A673 (cell line): ENCODE data around the gene CYP11A1. TPM values are rescaled to one million over a fixed set of nuclear protein-coding genes. Genes with fewer than 3 reads are reported as not detected.

Source experiments
- Bru-seq: library from RNA; stranded (reverse); fragments of 400-500 nt; gene quantifications from one replicate; lab custom pipeline; 2021; lab: Mats Ljungman, UMichigan
- BruChase-seq, 2 experiments: library from RNA; stranded (reverse); fragments of 400-500 nt; gene quantifications; one replicate each; lab custom pipeline; 2021; lab: Mats Ljungman, UMichigan
- BruUV-seq: library from RNA; stranded (reverse); fragments of 400-500 nt; replicated peaks from 2 replicates; lab custom pipeline; 2021; lab: Mats Ljungman, UMichigan
- CTCF ChIA-PET: fragments of 300-600 bp; sonication (Branson Sonifier 250); formaldehyde crosslinking; loops from one replicate; lab custom pipeline; 2022; ENCODE audit warnings: antibody characterized with exemption; lab: Charles Lee
- POLR2A ChIA-PET: fragments of 300-600 bp; sonication (Branson Sonifier 250); formaldehyde crosslinking; loops from one replicate; lab custom pipeline; 2022; ENCODE audit warnings: antibody characterized with exemption; ENCODE audit not compliant: low non-redundant PET; lab: Charles Lee
- DNase-seq: peaks from one replicate; pipeline ENCODE4 v3.0.0-alpha.2; 2015; ENCODE audit warnings: low spot score
- H3K27ac ChIP-seq: fragments of 200-600 bp; sonication (generic); 2 replicates; pipeline ENCODE4 v1.5.1; 2016; ENCODE audit warnings: mixed run types, low read depth, mild to moderate bottlenecking, mixed read lengths, antibody characterized with exemption, low read length; ENCODE audit not compliant: poor library complexity, severe bottlenecking
- H3K27me3 ChIP-seq: fragments of 200-600 bp; sonication (generic); replicated peaks from 2 replicates; pipeline ENCODE4 v1.6.1; 2017; ENCODE audit warnings: mixed run types, low read depth, mild to moderate bottlenecking, mixed read lengths, antibody characterized with exemption, low read length; ENCODE audit not compliant: insufficient read depth, poor library complexity
- H3K36me3 ChIP-seq: fragments of 200-600 bp; sonication (generic); 2 replicates; pipeline ENCODE4 v1.6.1; 2016; ENCODE audit warnings: mixed run types, mild to moderate bottlenecking, mixed read lengths, antibody characterized with exemption, low read length; ENCODE audit not compliant: insufficient read depth, poor library complexity, severe bottlenecking
- H3K4me1 ChIP-seq: fragments of 200-600 bp; sonication (generic); 2 replicates; pipeline ENCODE4 v1.6.1; 2017; ENCODE audit warnings: mixed run types, mild to moderate bottlenecking, mixed read lengths, antibody characterized with exemption, low read length; ENCODE audit not compliant: insufficient read depth, poor library complexity, severe bottlenecking
- H3K4me3 ChIP-seq: fragments of 200-600 bp; sonication (generic); 2 replicates; pipeline ENCODE4 v1.5.1; 2016; ENCODE audit warnings: low read depth, mixed run types, mild to moderate bottlenecking, mixed read lengths, low read length; ENCODE audit not compliant: poor library complexity, severe bottlenecking
- H3K9me3 ChIP-seq: fragments of 200-600 bp; sonication (generic); 2 replicates; pipeline ENCODE4 v1.6.1; 2016; ENCODE audit warnings: mixed run types, low read depth, mild to moderate bottlenecking, mixed read lengths, antibody characterized with exemption, low read length; ENCODE audit not compliant: poor library complexity, severe bottlenecking
- CTCF ChIP-seq: fragments of 300-800, 200-600 bp; sonication (generic); conservative IDR thresholded peaks from 2 replicates; pipeline ENCODE4 v1.5.1; 2017; ENCODE audit warnings: low read depth, mild to moderate bottlenecking, antibody characterized with exemption, low read length, moderate library complexity, mixed read lengths
- EZH2 ChIP-seq: fragments of 200-600 bp; sonication (generic); IDR thresholded peaks from 2 replicates; pipeline ENCODE4 v1.6.1; 2017; ENCODE audit warnings: borderline replicate concordance, low read depth, mild to moderate bottlenecking, mixed read lengths, antibody characterized with exemption, low read length; ENCODE audit not compliant: poor library complexity, severe bottlenecking
- intact Hi-C: fragments of 100-400 bp; cut with micrococcal nuclease; formaldehyde crosslinking; loops from one replicate; pipeline ENCODE4 v1.10.0; 2022; ENCODE audit not compliant: unreplicated experiment
- long read RNA-seq: library from polyadenylated mRNA; stranded (forward); transcript quantifications from one replicate; pipeline ENCODE4 v2.0.0, GENCODE V29; 2022
- total RNA-seq: library from RNA; stranded (reverse); gene quantifications from 2 replicates; pipeline ENCODE4 v1.2.3, GENCODE V29; 2021

CYP11A1 gene
- total RNA-seq (not detected in 2 replicates), Bru-seq, nascent RNA (percentile 3 among the genes with signal in this experiment), BruChase-seq, experiment 1, labeled RNA remaining after a 2-hour chase (percentile 3 among the genes with signal in this experiment), BruChase-seq, experiment 2, labeled RNA remaining after a 6-hour chase (percentile 9 among the genes with signal in this experiment)
- long read RNA-seq, result 0 reads

DNA sequence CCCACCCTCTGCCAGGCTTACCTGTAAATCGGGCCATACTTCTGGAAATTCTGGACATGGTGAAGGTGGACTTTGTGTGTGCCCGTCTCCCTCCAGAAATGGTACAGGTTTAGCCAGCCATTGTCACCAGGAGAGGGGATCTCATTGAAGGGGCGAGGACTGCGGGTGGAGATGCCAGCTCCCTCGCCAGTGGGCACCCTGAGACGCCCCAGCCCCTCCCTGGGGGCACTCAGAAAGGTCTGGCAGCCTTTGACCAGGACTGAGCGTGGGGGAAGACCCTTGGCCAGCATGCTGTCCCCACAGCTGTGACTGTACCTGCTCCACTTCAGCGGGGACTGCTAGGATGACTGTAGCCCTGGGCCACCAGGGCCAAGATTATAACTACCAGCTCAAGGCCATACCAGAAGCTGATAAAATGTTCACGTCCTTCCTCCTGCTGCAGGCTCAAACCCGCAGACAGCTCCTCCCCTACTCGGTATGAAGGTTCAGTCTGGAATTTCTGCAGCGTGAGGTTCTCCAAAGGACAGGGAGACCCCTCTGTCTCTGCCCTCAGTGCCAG, at the start of gene CYP11A1:
TSS of gene CYP11A1 (minus strand) at position 351 of the 559 bp plus-strand sequence. CDS start at position 290, 61 bp downstream.
- Histone ChIP-seq H3K9me3 (no peaks in the 10 kb centered on the region), H3K36me3 (no peaks in the 10 kb centered on the region), H3K27ac (no peak within 1 kb of the TSS), H3K4me3 (no peak within 1 kb of the TSS), H3K4me1 (no peaks in the 10 kb centered on the region), H3K27me3 (peaks cover 52% of the 10 kb centered on the region)
- CTCF ChIA-PET, result no interaction called here
- TF ChIP-seq EZH2 (no peak), CTCF (no peak)
- POLR2A ChIA-PET, result no interaction called here
- intact Hi-C loops, result no loop called here
- no TSS peak for BruUV-seq
- DNase-seq, result no peak

GRCh38 chr15:74417225-74417624, 49.8 kb upstream of the CYP11A1 start:
- Histone ChIP-seq H3K4me3 (no peak overlapping the region), H3K9me3 (no peaks in the 10 kb centered on the region), H3K36me3 (no peaks in the 10 kb centered on the region), H3K27ac (no peak overlapping the region), H3K27me3 (no peaks in the 10 kb centered on the region), H3K4me1 (no peaks in the 10 kb centered on the region)
- TF ChIP-seq EZH2 (no peak), CTCF (no peak)
- no peak for DNase-seq
- intact Hi-C loops, result no loop called here
- POLR2A ChIA-PET, result no interaction called here
- BruUV-seq, result no TSS peak
- CTCF ChIA-PET, result no interaction called here

DNA sequence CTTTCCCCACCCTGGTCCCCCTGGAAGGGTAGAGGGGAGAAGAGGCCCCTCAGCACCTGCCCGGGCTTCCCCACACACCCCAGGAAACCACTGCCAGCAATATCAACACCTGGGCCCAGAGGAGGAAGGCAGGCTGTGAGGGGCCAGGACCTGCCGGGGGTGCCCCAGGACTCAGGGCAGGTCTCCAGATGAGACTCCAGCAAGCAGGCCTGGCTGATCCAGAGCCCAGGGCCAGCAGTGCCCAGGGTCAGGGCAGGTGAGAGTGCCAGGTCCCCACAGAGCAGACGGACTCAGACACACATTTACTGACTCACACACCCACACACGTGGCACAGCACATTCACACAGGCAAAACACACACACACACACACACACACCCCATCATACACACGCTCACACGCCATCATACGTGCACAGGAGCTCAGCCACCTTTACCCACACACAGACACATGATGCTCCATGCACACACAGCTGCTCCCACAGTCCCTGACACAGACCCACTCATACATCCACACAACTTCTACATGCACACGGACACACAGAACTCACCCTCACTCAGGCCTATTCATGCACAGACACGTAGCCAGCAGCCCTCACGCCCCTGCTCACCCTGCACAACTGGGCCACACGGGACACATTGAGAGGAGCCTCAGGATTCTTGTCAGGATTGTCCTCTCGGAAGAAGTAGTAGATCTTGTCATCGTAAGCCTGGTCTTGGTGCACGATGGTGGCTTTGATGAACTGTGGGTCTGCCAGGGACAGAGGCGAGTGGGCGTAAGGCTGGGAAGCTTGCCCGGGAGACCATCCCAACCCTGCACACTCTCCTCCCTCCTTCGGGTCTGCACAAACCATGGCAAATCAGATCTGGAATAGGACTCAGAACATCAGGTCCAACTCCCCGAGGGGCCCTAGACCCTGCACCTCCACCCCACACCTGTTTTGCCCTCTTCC, 48.8 kb upstream of the CYP11A1 start:
- Histone ChIP-seq H3K4me3 (no peak overlapping the region), H3K27ac (no peak overlapping the region), H3K27me3 (no peaks in the 10 kb centered on the region), H3K9me3 (no peaks in the 10 kb centered on the region), H3K4me1 (no peaks in the 10 kb centered on the region), H3K36me3 (no peaks in the 10 kb centered on the region)
- intact Hi-C loops, result no loop called here
- no TSS peak for BruUV-seq
- no peak for DNase-seq
- ChIA-PET POLR2A (no interaction called here), CTCF (no interaction called here)
- TF ChIP-seq EZH2, result no peak
- no peak for TF ChIP-seq CTCF
